Mesenteric fat pad (tissue), 1 donor: Measurements from ENCODE around the gene NDUFA12. TPM values are rescaled to one million over a fixed set of nuclear protein-coding genes. Genes with fewer than 3 reads are reported as not detected.

Experiments
- DNase-seq: peaks from one replicate; pipeline ENCODE4 v3.0.0-alpha.2; 2020; ENCODE audit warnings: low spot score
- total RNA-seq: library from RNA; stranded (reverse); fragmentation: NEBNext Ultra II Directional; extraction: Animal tissue kit (Norgen Biotek cat#: 25700); gene quantifications from one replicate; pipeline ENCODE4 v1.2.1, GENCODE V29; 2021
- donor health status: DM: yes; HTN: yes; CAD: no.

Gene NDUFA12
- total RNA-seq, 1 donor from 2014 or later, result 80.6 TPM

DNA sequence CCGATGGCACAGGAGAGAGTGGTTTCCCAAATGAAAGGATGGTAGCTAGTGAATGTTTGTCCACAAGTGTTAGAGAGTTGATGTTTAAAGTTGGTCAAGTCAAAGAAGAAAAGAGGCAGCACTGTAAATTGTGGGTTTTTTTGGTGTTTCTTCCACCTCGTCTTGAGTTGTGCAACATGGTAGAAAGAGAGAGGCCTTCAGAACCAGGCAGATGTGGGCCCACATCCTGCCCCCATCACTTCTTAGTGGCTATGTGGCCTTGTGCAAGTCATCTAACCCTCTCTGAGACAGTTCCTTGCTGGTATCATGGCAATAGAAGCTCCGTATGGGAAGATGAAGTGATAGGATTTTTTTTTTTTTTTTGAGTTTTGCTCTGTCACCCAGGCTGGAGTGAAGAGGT is 60.8 kb downstream of the NDUFA12 start:
- no peak for DNase-seq

DNA sequence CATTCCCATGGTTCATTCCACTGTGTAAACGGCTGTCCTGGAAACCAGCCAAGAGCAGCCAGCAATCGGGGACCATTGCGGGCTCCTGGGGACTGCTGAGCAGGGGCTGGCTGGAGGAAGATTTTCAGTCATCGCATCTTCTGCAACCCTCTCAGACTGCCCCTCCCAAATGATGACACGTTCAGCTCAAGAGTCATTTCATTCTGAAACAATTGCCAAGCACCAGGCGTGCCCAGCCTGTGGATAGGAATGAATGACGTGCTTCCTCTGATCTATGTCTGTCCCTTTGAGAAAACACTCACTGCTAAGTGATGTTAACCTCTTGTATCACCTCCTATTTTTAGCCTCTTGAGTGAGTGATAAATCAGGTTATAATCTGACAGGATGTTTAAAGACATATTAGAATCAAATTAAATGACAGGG is 62.0 kb downstream of the NDUFA12 start:
- DNase-seq, result no peak

GRCh38 chr12:94940771-94941170 is 62.7 kb downstream of the NDUFA12 start:
- no peak for DNase-seq

- no peak for DNase-seq
Measured at GRCh38 chr12:94938583-94938982, 64.9 kb downstream of the NDUFA12 start.

DNA sequence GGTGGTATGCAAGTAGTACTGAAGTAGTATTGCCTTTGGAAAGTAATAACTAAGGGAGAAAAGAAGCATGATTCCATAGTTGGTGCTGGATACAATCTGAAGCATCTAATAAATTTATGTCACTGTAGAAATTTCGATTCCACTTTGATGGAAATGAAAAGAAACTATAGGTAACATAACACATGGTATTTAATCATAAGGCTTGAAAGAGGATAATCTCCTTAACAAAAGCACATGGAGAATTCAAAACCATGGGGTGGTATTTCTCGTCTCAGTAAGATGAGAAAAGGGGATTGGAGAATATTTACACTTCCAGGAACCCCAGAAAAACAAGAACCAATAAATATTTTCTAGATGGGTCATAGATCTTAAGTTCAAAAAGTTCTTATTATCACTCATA is 72.7 kb downstream of the NDUFA12 start:
- DNase-seq, result no peak

GRCh38 chr12:94930216-94930654 is 73.3 kb downstream of the NDUFA12 start:
- DNase-seq, result no peak

GRCh38 chr12:94929780-94930179 is 73.7 kb downstream of the NDUFA12 start:
- no peak for DNase-seq

DNA sequence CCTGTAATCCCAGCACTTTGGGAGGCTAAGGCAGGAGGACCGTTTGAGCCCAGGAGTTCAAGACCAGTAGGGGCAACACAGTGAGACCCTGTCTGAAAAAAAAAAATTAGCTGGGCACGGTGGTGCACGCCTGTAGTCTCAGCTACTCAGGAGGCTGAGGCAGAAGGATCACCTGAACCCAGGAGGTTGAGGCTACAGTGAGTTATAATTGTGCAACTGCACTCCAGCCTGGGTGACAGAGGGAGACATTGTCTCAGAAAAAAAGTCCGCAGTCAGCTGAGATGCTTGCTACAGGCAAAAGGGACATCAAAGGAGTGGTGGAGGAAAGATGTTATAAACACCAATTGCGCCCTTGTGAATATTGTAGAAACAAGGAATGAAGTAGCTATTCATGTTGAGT is 77.8 kb downstream of the NDUFA12 start:
- no peak for DNase-seq

- no peak for DNase-seq
Measured at GRCh38 chr12:94925206-94925605, 78.3 kb downstream of the NDUFA12 start.

- DNase-seq, result no peak
Measured at GRCh38 chr12:94922561-94922960, 80.9 kb downstream of the NDUFA12 start.

Other genes starting within 250 kb of the NDUFA12 start
- gene NR2C1, start 69.9 kb upstream of the NDUFA12 start, total RNA-seq, result 25.4 TPM
- 5.4 TPM for gene FGD6, start 213.8 kb upstream of the NDUFA12 start, total RNA-seq
- 50.2 TPM for gene VEZT, start 214.1 kb upstream of the NDUFA12 start, total RNA-seq